GM18907 (cell line): ENCODE data around the gene BRD3OS.
"Not testable (repeated sequence)": the region's sequence is repeated elsewhere in the genome, so short reads cannot be mapped to it uniquely, and the experiment has no call there.

Source experiments
- ATAC-seq: cut with Tn5 transposase; IDR thresholded peaks from one replicate; pipeline ENCODE4 v1.9.1; 2021; ENCODE audit warnings: mild to moderate bottlenecking, moderate library complexity; ENCODE audit not compliant: unreplicated experiment

Gene BRD3OS

GRCh38 chr9:133987946-133988665 lies 37.2 kb upstream of the BRD3OS start:
- ATAC-seq = no peak

DNA sequence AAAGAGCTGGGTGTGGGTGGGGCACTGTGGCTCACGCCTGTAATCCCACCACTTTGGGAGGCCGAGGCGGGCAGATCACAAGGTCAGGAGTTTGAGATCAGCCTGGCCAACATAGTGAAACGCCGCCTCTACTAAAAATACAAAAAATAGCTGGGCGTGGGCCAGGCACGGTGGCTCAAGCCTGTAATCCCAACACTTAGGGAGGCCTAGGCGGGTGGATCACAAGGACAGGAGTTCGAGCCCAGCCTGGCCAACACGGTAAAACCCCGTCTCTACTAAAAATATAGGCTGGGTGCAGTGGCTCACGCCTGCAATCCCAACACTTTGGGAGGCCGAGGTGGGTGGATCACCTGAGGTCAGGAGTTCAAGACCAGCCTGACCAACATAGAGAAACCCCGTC lies 36.5 kb upstream of the BRD3OS start:
- ATAC-seq = not testable (repeated sequence)

DNA sequence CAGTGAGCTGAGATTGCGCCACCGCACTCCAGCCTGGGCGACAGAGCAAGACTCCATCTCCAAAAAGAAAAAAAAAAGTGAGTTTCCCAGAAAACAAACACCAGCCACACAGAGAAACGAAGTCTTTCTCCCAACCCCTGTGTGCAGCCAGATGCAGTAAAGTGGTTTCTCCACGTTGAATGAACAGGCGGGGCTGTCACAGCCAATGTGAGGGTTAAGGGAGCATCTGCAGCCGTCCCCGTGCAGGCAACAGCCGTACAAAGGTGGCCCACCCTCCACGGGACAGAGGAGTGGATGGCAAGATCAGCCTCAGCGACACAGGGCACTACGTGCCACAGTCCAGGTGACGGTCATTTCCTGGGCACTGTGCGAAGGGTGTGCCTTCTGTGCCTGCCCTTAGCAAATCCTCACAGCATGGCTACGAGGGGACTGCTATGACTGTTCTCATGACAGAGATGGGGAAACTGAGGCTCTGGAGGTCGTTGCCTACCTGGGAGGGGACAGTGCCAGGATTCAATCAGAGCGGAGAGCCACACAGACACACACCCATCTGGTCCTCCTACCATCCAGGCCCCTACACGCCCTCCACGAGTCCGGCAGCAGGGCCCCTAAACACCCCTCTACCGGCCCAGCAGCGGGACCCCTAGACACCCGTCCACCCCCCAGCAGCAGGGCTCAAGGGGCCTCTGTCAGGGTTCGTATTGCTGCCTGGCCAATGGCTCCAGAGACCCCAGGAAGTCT lies 35.5 kb upstream of the BRD3OS start:
- no peak for ATAC-seq

- ATAC-seq = no peak
These were observed 34.7 kb upstream of the BRD3OS start for GRCh38 chr9:133990366-133991213.

- peak; percentile 17 for ATAC-seq
These were observed 33.9 kb upstream of the BRD3OS start for GRCh38 chr9:133991214-133991921.

DNA sequence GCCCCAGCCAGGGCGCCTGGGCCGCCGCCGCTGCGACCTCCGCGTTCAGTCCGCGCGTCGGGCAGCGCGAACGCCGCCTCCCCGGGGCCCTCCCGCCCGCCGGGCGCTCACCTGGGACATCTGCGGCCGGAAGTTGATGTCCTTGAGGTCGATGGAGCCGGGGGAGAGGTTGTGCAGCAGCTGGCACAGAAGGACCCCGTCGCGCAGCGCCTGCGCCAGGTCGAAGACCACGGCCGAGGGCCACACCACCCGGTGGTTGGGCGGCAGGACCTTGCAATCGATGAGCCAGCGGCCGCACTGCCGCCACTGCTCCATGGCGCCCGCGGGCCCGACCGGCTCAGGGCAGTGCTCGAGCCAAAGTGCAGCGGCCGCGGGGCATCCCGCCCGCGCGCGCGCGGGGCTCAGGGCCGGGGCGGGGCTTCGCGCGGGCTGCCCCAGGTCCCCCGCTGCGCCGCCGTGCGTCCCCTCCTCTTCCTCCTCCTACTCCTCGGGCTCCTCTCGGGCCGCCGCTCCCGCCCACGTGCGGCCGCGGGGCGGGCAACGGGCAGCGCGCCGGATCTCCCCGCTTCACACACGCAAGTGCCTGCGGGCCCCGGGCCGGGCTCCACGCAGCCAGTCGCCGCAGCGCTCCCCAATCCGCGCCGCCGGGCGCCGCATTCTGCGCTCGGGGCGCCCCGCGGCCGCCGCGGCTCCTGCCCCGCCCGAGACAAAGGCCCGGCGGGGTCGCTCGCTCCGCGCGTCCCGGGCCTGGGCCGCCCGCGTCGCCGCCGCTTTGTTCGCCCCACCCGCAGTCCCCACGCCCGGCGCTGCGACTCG lies 33.1 kb upstream of the BRD3OS start, which contains the start of gene VAV2:
Gene VAV2, minus strand, starts transcription at position 361 of the 816 bp plus-strand sequence. Its CDS starts 46 bp downstream, at position 315.
- peak; percentile 46 for ATAC-seq

DNA sequence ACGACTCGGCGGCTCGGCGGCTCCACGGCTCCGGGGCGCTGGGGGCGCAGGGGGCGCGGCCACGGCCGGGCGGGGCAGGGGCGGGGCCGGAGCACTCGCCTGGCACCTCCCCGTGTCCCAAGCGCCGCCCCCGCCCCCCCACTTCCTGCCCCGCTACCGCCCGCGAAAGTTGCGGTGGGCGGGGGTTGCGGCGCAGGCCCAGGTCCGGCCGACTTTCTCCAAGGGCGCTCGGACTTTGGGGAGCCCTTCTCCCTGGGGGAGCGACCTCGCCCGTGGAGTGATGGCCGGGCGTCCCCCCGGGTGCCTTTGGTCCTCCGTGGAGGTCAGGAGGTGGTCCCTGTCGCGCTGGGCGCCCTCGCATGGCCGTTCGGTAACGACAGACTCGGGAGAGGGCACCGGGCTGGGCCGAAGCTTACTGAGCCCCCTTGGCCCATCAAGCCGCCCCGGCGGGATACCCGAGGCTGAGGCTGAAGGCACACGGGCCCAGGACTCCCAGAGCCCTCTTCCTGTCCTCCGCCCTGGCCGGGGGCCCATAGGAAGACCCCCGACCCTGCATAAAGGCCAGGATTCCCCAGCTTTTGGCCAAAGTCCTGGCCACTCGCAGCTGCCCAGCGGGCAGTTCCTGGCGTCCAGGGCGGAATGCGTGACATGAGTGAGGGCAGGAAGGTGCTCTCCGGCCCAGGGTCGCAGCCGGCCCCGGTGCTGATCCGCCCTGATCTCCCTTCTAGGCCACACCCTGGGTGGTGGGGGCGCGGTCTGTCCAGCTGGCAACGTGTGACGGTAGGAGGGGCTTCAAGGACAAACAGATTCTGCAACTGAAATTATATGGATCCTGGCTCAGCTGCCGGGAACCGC lies 32.3 kb upstream of the BRD3OS start:
- ATAC-seq = peak; percentile 52

DNA sequence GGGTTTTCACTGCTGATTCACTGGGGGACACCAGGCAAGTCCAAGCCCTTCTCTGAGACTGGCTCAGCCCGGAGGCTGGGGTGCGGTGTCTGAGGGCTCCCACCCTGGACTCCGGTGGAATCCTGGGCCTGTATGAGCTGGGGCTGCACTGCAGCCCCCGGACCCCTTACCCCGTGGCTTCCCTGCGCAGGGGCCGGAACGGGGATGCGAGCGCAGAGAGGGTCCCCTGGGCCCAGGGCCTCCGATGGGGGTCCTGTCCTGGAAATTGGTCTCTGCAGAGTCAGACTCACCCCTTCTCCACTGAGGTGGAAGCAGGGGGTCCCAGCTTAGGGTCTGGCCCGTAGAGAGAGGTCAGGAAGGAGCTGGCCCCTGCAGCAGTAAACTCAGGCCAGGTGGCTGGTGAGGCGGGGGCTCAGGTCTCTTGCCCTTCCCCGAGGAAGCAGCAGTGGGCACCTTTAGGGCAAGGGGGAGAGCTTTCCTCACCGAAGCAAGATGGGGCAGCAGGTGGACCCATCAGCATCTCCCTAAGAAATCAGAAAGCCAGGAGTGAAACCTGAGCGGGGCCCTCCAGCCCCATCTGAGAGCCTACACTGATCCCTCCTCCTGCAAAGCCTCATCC lies 31.5 kb upstream of the BRD3OS start:
- no peak for ATAC-seq

GRCh38 chr9:133994353-133995011 lies 30.8 kb upstream of the BRD3OS start:
- ATAC-seq = no peak

DNA sequence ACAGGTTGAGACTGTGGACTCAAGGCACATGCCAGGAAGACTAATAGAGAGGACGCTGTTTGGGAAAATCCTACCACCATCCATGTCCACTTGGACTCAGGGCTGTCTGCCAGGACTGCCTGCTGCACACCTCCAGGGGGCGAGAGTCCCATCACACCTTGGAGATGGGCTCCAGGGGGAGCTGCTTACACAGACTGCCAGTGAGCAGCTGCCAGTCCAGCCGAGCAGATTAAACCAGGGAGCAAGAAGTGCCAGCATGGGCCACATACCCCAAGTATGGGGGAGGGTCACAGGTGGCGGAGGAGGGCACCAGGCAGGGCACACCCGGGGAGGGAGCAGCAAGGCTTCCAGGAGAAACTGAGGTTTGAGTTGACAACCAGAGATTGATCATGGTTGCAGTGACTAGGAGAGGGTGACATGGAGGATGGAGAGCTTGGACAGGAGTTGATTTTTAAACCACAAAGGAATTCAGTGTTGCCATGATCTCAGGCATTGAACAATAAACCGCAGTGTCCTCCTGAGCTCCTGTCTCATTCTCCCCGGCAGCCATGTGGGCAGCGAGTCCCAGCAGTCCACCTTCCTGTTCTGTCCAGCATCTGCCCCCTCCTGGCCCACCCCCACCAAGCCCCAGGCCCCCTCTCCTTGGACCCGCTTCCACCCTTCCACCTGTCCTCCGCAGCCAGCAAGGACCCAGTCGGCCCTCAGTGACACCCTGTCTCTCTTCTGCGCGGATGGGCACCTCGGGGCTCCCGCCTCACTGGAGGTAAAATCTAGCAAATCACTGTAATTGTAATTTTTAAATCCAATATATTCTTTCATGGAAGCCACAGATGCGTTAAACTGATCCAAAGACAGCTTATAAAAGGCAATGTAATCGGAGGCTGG lies 30.0 kb upstream of the BRD3OS start:
- ATAC-seq = no peak

GRCh38 chr9:133996531-133997520 lies 28.5 kb upstream of the BRD3OS start:
- ATAC-seq = no peak

GRCh38 chr9:133997584-133997983 lies 27.7 kb upstream of the BRD3OS start:
- no peak for ATAC-seq

DNA sequence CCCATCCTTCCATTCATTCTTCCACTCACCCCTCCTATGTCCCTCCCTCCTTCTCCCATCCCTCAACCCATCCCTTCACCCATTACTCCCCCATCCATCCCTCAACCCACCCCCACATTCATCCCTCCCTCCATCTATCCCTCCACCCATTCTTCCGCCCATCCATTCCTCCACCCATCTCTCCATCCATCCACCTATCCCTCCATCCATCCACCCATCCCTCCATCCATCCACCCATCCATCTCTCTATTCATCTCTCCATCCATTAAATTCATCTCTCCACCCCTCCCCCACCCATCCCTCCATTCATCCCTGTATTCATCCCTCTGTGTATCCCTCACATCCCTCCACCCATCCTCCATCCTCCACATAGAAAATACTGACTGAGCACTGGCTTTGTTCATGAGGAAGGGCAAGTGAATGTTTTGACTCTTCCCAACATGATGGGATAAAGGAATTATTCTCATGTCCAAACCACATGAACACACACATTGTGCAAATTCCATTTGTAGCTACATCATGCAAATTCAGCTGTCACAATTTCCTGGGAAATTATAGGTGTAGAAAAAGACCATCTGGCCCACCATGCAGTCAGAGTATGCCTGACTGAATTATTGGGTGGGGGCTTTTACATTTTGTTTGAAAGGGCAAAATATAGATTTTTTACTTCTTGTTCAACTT lies 26.2 kb upstream of the BRD3OS start:
- no peak for ATAC-seq

GRCh38 chr9:133999851-134000265 lies 25.4 kb upstream of the BRD3OS start:
- ATAC-seq = no peak

DNA sequence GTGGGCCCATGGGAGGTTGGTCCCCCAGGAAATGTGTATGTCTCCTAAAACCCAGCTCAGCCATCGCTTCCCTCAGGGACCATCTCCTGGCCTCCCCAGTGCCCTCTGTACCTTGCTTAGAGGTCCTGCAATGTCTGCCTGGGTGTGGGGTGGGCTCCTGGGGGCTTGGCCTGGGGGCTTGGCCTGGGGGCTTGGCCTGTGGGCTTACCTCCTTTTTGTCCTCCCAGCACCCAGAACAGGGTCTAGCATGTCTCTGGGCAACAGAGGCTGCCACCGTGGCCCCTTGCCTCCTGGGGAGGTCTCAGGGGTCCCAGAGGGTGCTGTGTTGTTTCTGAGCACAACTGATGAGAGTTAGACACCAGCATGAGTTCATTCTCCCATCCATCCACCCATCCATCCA lies 22.5 kb upstream of the BRD3OS start:
- no peak for ATAC-seq
